Measurements from ENCODE around the gene THRA. TPM values are rescaled to one million over a fixed set of nuclear protein-coding genes. Genes with fewer than 3 reads are reported as not detected.
A peak's percentile ranks its signal among the peaks of the same experiment; 100 is the strongest.

The THRA gene
- total and polyA plus RNA-seq, 9 of the 15 experiments (the other 6 are each of a cell fraction or from before 2014, with no cell fraction given): 0.34 to 23.4 (median 12.7) TPM

GRCh38 chr17:40113110-40113906, 50.5 kb downstream of the THRA start (continued):
- peak; percentile 86; the same call in 1 of the 2 replicates for TF ChIP-seq NFRKB (IDR thresholded peaks at IDR 0.05; ENCODE audit: low read depth)
- no peak for TF ChIP-seq EWSR1 (IDR thresholded peaks at IDR 0.05; ENCODE audit: borderline replicate concordance, low read depth, partially characterized antibody)
- no peak for TF ChIP-seq BACH1 (tag; IDR thresholded peaks at IDR 0.05)
- TF ChIP-seq E2F6 (IDR thresholded peaks at IDR 0.05; ENCODE audit: borderline replicate concordance in 1 of 2, extremely low read depth in 1 of 2, insufficient read depth in 1 of 2, insufficient read length in 1 of 2, low read depth in 1 of 2, low read length in 1 of 2, poor library complexity in 1 of 2, severe bottlenecking in 1 of 2): peak; percentile 75 to 85
- no peak for TF ChIP-seq ZNF511 (CRISPR knock-in tag; IDR thresholded peaks at IDR 0.05)
- TF ChIP-seq PHF21A (IDR thresholded peaks at IDR 0.05; ENCODE audit: borderline replicate concordance, low read depth): no peak
- peak; percentile 93 for TF ChIP-seq MXI1 (IDR thresholded peaks at IDR 0.05; ENCODE audit: low read depth, low read length)
- no peak for TF ChIP-seq ZNF696 (CRISPR knock-in tag; conservative IDR thresholded peaks at IDR 0.05)
- no peak for TF ChIP-seq CHD1 (IDR thresholded peaks at IDR 0.05; ENCODE audit: low read length)
- TF ChIP-seq POLR2H (tag; IDR thresholded peaks at IDR 0.05; ENCODE audit: low read depth): peak; percentile 62
- TF ChIP-seq SRSF9 (IDR thresholded peaks at IDR 0.05; ENCODE audit: borderline replicate concordance, low read depth, low read length): no peak
- TF ChIP-seq ZNF609 (CRISPR knock-in tag; IDR thresholded peaks at IDR 0.05; ENCODE audit: borderline replicate concordance): no peak
- TF ChIP-seq BCLAF1 (IDR thresholded peaks at IDR 0.05; ENCODE audit: borderline replicate concordance in 1 of 2, control insufficient read depth in 1 of 2, low read depth in 2 of 2, low read length in 1 of 2): no peak
- peak; percentile 87 to 91 for TF ChIP-seq FOXK2 (conservative IDR thresholded peaks at IDR 0.05 in 1 of 2, IDR thresholded peaks at IDR 0.05 in 1 of 2; ENCODE audit: low read depth in 2 of 2)
- no peak for TF ChIP-seq WHSC1 (IDR thresholded peaks at IDR 0.05; ENCODE audit: low read length)
- no peak for TF ChIP-seq NONO (IDR thresholded peaks at IDR 0.05; ENCODE audit: low read depth in 2 of 2, low read length in 1 of 2)

Measured in K562 (cell line).